Measurements from ENCODE around the gene TDG.

GRCh38 chr12:104006929-104007328, 41.3 kb downstream of the TDG start:
- TF ChIP-seq CTCF (IDR thresholded peaks at IDR 0.05) (no peak), POLR2A (IDR thresholded peaks at IDR 0.05) (no peak)

All from esophagus squamous epithelium (tissue), 4 donors.